ENCODE data around the gene POLH. TPM values are rescaled to one million over a fixed set of nuclear protein-coding genes. Genes with fewer than 3 reads are reported as not detected.

POLH gene
- total RNA-seq, 4 donors from 2014 or later, result 4.6 to 16.3 (median 7.4) TPM

Small RNAs within 50 kb of the gene (small RNA-seq; reads per million reads assigned to genes)
- not detected for gene RF00426

Other genes with a start within 250 kb of the POLH start
- 10 to 100 TPM; 16.1 to 18.9 (median 17.9) TPM for gene ZNF318, start 206.5 kb upstream of the POLH start, total RNA-seq
- 10 to 100 TPM in 2 of 4 donors, 1 to 10 TPM in 2; 7.0 to 12.9 (median 9.7) TPM for gene ABCC10, start 148.6 kb upstream of the POLH start, total RNA-seq
- not detected for gene DLK2, start 120.6 kb upstream of the POLH start, total RNA-seq
- gene TJAP1, start 98.6 kb upstream of the POLH start, total RNA-seq, result 10 to 100 TPM; 13.4 to 29.6 (median 16.3) TPM
- gene LRRC73, start 65.8 kb upstream of the POLH start, total RNA-seq, result under 1 TPM in 2 of 4 donors, not detected in 2; 0.33 to 0.57 TPM
- 100 to 1,000 TPM in 1 of 4 donors, 10 to 100 TPM in 3; 64.1 to 135 (median 83.7) TPM for gene YIPF3, start 59.3 kb upstream of the POLH start, total RNA-seq
- gene POLR1C, start 59.1 kb upstream of the POLH start, total RNA-seq, result 10 to 100 TPM; 12.4 to 19.6 (median 14.6) TPM
- 10 to 100 TPM; 14.5 to 36.5 (median 16.0) TPM for gene XPO5, start 147 bp upstream of the POLH start, total RNA-seq
- gene GTPBP2, start 53.1 kb downstream of the POLH start, total RNA-seq, result 10 to 100 TPM; 36.4 to 54.6 (median 46.0) TPM
- 10 to 100 TPM; 15.6 to 37.2 (median 26.6) TPM for gene MAD2L1BP, start 59.7 kb downstream of the POLH start, total RNA-seq
- gene RSPH9, start 68.9 kb downstream of the POLH start, total RNA-seq, result under 1 TPM in 2 of 4 donors, not detected in 2; 0.19 to 0.49 TPM
- gene MRPS18A, start 111.6 kb downstream of the POLH start, total RNA-seq, result 10 to 100 TPM; 28.5 to 31.3 (median 30.4) TPM
- 100 to 1,000 TPM; 195 to 909 (median 398) TPM for gene VEGFA, start 194.0 kb downstream of the POLH start, total RNA-seq